Endothelial cell (in vitro differentiated cells): Measurements from ENCODE around the gene GPT2. TPM values are rescaled to one million over a fixed set of nuclear protein-coding genes. Genes with fewer than 3 reads are reported as not detected.
A peak's percentile ranks its signal among the peaks of the same experiment; 100 is the strongest.

Experiments used
- DNase-seq: peaks from one replicate; pipeline ENCODE4 v3.0.0; 2021; ENCODE audit warnings: low spot score
- H3K27ac Mint-ChIP-seq: one replicate; pipeline ENCODE4 v1.8.0; 2021; ENCODE audit warnings: mixed read lengths, inconsistent platforms; ENCODE audit not compliant: unreplicated experiment
- H3K27me3 Mint-ChIP-seq: one replicate; pipeline ENCODE4 v1.8.0; 2021; ENCODE audit warnings: mild to moderate bottlenecking, moderate library complexity, mixed read lengths, inconsistent platforms; ENCODE audit not compliant: unreplicated experiment
- H3K36me3 Mint-ChIP-seq: one replicate; pipeline ENCODE4 v1.8.0; 2021; ENCODE audit warnings: mild to moderate bottlenecking, low read depth, mixed read lengths, inconsistent platforms; ENCODE audit not compliant: unreplicated experiment
- H3K4me1 Mint-ChIP-seq: one replicate; pipeline ENCODE4 v1.8.0; 2021; ENCODE audit warnings: mild to moderate bottlenecking, mixed read lengths, inconsistent platforms; ENCODE audit not compliant: unreplicated experiment
- H3K4me3 Mint-ChIP-seq: one replicate; pipeline ENCODE4 v1.8.0; 2021; ENCODE audit warnings: mild to moderate bottlenecking, mixed read lengths, inconsistent platforms; ENCODE audit not compliant: unreplicated experiment
- H3K9me3 Mint-ChIP-seq: one replicate; pipeline ENCODE4 v1.8.0; 2021; ENCODE audit warnings: mixed read lengths, inconsistent platforms; ENCODE audit not compliant: unreplicated experiment
- CTCF ChIP-seq: fragments of 200-600 bp; sonication (generic); IDR thresholded peaks from one replicate; pipeline ENCODE4 v1.5.0; 2021; ENCODE audit warnings: antibody characterized with exemption; ENCODE audit not compliant: unreplicated experiment
- total RNA-seq: library from RNA; stranded (reverse); fragmentation: NEBNext Ultra II Directional; extraction: Animal tissue kit (Norgen Biotek cat#: 25700); gene quantifications from one replicate; pipeline ENCODE4 v1.2.1, GENCODE V29; 2021; ENCODE audit not compliant: unreplicated experiment

Gene GPT2
- total RNA-seq, 1 donor from 2014 or later = 15.6 TPM

GRCh38 chr16:46903255-46903905 lies 19.2 kb downstream of the GPT2 start:
- H3K27ac Mint-ChIP-seq = peak overlapping the region; percentile 31
- peaks cover 24% of the 10 kb centered on the region for H3K36me3 Mint-ChIP-seq
- no peaks in the 10 kb centered on the region for H3K9me3 Mint-ChIP-seq
- no peak for TF ChIP-seq CTCF
- no peak for DNase-seq
- no peaks in the 10 kb centered on the region for H3K4me1 Mint-ChIP-seq
- peaks cover 10% of the 10 kb centered on the region for H3K27me3 Mint-ChIP-seq
- no peak overlapping the region for H3K4me3 Mint-ChIP-seq

GRCh38 chr16:46904471-46904870 lies 20.3 kb downstream of the GPT2 start:
- TF ChIP-seq CTCF = no peak
- peaks cover 10% of the 10 kb centered on the region for H3K27me3 Mint-ChIP-seq
- no peaks in the 10 kb centered on the region for H3K4me1 Mint-ChIP-seq
- H3K36me3 Mint-ChIP-seq = peaks cover 24% of the 10 kb centered on the region
- H3K27ac Mint-ChIP-seq = no peak overlapping the region
- H3K9me3 Mint-ChIP-seq = no peaks in the 10 kb centered on the region
- no peak overlapping the region for H3K4me3 Mint-ChIP-seq
- no peak for DNase-seq

DNA sequence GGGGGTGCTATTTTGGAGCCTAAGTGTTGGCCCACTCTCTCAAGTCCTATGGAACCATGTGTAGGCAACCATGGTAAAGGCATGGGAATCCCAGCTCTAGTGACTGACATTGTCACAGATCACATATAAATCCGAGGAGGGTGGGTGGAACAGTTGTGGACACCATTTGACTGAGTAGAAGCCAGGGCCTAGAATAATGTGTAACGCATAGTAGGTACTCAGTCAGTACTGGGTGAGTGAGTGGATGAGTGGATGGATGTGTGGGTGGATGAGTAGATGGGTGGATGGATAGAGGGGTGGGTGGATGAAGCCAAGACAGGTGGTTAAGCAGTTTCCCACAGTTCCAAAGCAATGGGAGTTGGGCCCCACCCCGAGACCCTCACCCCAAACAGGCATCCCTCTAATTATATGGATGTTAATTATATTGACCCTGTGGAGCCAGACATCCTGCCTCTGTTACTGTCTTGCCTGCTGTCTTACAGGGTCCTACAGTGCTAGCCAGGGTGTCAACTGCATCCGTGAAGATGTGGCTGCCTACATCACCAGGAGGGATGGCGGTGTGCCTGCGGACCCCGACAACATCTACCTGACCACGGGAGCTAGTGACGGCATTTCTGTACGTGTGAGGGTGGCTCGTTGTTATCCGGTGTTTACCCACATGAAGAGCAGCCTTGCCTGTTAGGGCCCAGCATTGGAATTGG lies 22.3 kb downstream of the GPT2 start:
- no peaks in the 10 kb centered on the region for H3K9me3 Mint-ChIP-seq
- H3K36me3 Mint-ChIP-seq = peaks cover 20% of the 10 kb centered on the region
- H3K4me1 Mint-ChIP-seq = no peaks in the 10 kb centered on the region
- H3K27ac Mint-ChIP-seq = no peak overlapping the region
- H3K4me3 Mint-ChIP-seq = no peak overlapping the region
- H3K27me3 Mint-ChIP-seq = peaks cover 5% of the 10 kb centered on the region
- no peak for DNase-seq
- TF ChIP-seq CTCF = no peak

DNA sequence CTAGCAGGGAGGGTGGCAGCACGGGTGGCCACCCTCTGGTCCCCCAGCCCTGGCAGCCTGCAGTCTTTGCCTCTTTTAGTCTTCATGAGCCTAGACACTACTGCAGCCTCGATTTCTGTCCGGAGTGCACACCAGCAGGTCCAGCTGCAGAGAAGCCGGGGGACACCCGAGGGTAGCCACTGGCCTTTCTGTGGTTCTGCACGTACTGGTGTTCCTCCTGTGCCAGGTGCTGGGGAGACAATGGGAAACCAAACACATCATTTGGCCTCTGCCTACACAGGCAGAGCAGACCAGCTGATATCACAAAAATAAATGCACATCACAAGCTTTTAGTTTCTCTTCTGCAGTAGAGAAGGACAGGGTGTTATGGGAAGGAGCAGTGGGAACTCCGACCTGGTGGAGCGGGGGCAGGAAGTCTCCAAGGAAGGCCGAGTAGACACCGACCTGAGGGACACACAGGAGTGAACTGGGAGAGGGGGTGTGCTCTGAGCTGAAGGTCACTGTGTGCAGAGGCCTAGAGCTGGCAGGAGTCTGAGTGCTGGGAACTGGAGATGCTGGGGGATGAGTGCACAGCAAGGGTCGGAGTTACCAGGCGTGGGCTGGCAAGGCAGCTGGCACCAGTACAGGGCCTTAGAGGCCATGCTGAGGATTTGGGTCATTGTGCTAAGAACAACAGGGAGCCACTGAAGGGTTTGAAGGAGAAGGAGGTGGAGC lies 23.1 kb downstream of the GPT2 start:
- no peak for DNase-seq
- TF ChIP-seq CTCF = no peak
- Mint-ChIP-seq H3K27ac (no peak overlapping the region), H3K27me3 (peaks cover 5% of the 10 kb centered on the region), H3K36me3 (peaks cover 20% of the 10 kb centered on the region), H3K4me3 (no peak overlapping the region), H3K9me3 (no peaks in the 10 kb centered on the region), H3K4me1 (no peaks in the 10 kb centered on the region)
